K562 (cell line): ENCODE measurements around the gene IRF6. TPM values are rescaled to one million over a fixed set of nuclear protein-coding genes. Genes with fewer than 3 reads are reported as not detected.
A peak's percentile ranks its signal among the peaks of the same experiment; 100 is the strongest.

Source experiments
- CEBPG ChIP-seq, 3 experiments: fragments of 200-800 bp in 1 of 3; sonication (Bioruptor generic) in 1 of 3; sonication (generic) in 1 of 3; formaldehyde crosslinking in 1 of 3; IDR thresholded peaks in 2 of 3; conservative IDR thresholded peaks in 1 of 3; 2 replicates each; pipeline versions ENCODE4 v1.6.1 to v1.8.0; 2016 to 2022; ENCODE audit warnings: missing compliant biosample characterization in 2 of 3, missing genetic modification characterization in 2 of 3, mild to moderate bottlenecking in 1 of 3, missing genetic modification reagents in 1 of 3
- CTCFL ChIP-seq: IDR thresholded peaks from 2 replicates; pipeline ENCODE4 v1.6.1; 2011; ENCODE audit warnings: borderline replicate concordance, low read depth, mild to moderate bottlenecking, moderate library complexity, low read length; ENCODE audit not compliant: insufficient read depth, poor library complexity, severe bottlenecking
- ELF1 ChIP-seq: fragments of 200-800 bp; sonication (Bioruptor generic); IDR thresholded peaks from 2 replicates; pipeline ENCODE4 v1.6.1; 2016; ENCODE audit warnings: missing genetic modification characterization, missing compliant biosample characterization
- ETV1 ChIP-seq: fragments of 450-650 bp; conservative IDR thresholded peaks from 2 replicates; pipeline ENCODE4 v1.6.1; 2016; ENCODE audit warnings: missing genetic modification characterization, control low read depth, low read depth, missing compliant biosample characterization
- MAX ChIP-seq: sonication (generic); formaldehyde crosslinking; IDR thresholded peaks from 2 replicates; pipeline ENCODE4 v1.9.0; 2022; ENCODE audit warnings: mild to moderate bottlenecking, missing genetic modification reagents
- MCM2 ChIP-seq: fragments of 450-650 bp; IDR thresholded peaks from 2 replicates; pipeline ENCODE4 v1.6.1; 2017; ENCODE audit warnings: low read depth, mild to moderate bottlenecking
- MTF1 ChIP-seq: fragments of 250-450 bp; sonication (Bioruptor Pico); IDR thresholded peaks from 2 replicates; pipeline ENCODE4 v1.9.0; 2021; ENCODE audit warnings: moderate library complexity, mild to moderate bottlenecking, inconsistent platforms, borderline replicate concordance
- OTX1 ChIP-seq: fragments of 450-650 bp; formaldehyde crosslinking; IDR thresholded peaks from 2 replicates; pipeline ENCODE4 v1.4.0; 2022; ENCODE audit warnings: mild to moderate bottlenecking
- PCBP2 ChIP-seq: fragments of 200-400 bp; formaldehyde crosslinking; IDR thresholded peaks from 2 replicates; pipeline ENCODE4 v1.6.1; 2018; ENCODE audit warnings: low read length, low read depth, mild to moderate bottlenecking, moderate library complexity; ENCODE audit not compliant: poor library complexity, severe bottlenecking
- POLR2AphosphoS5 ChIP-seq: IDR thresholded peaks from 2 replicates; pipeline ENCODE4 v1.6.1; 2011; ENCODE audit warnings: mild to moderate bottlenecking, low read depth, low read length, moderate library complexity; ENCODE audit not compliant: control insufficient read depth, insufficient read depth
- RERE ChIP-seq: sonication (generic); formaldehyde crosslinking; IDR thresholded peaks from 2 replicates; pipeline ENCODE4 v1.8.0; 2023; ENCODE audit warnings: missing genetic modification reagents, mild to moderate bottlenecking, borderline replicate concordance
- SMARCC2 ChIP-seq: fragments of 450-650 bp; IDR thresholded peaks from 2 replicates; pipeline ENCODE4 v1.6.1; 2017; ENCODE audit warnings: antibody characterized with exemption, moderate library complexity, mild to moderate bottlenecking, low read depth
- SMARCE1 ChIP-seq: fragments of 450-650 bp; IDR thresholded peaks from 2 replicates; pipeline ENCODE4 v1.7.1; 2016; ENCODE audit warnings: mild to moderate bottlenecking
- SOX6 ChIP-seq: fragments of 450-650 bp; IDR thresholded peaks from 2 replicates; pipeline ENCODE4 v1.6.1; 2014; ENCODE audit warnings: mild to moderate bottlenecking
- STAT5A ChIP-seq: IDR thresholded peaks from 2 replicates; pipeline ENCODE4 v1.6.1; 2012; ENCODE audit warnings: low read length, inconsistent platforms, borderline replicate concordance
- ZBTB1 ChIP-seq: sonication (generic); formaldehyde crosslinking; IDR thresholded peaks from 2 replicates; pipeline ENCODE4 v1.8.1; 2023; ENCODE audit warnings: missing genetic modification reagents, low read depth, mild to moderate bottlenecking, borderline replicate concordance
- ZC3H11A ChIP-seq: IDR thresholded peaks from 2 replicates; pipeline ENCODE4 v1.6.1; 2012; ENCODE audit warnings: low read depth, low read length, improper control_type of control experiment
- ZNF165 ChIP-seq: fragments of 250-450 bp; sonication (Bioruptor Pico); IDR thresholded peaks from 2 replicates; pipeline ENCODE4 v1.4.0; 2020; ENCODE audit warnings: borderline replicate concordance
- ZNF311 ChIP-seq: fragments of 250-450 bp; sonication (Bioruptor Pico); IDR thresholded peaks from 2 replicates; pipeline ENCODE4 v1.4.0; 2020; ENCODE audit warnings: mild to moderate bottlenecking, moderate library complexity
- ZNF644 ChIP-seq: fragments of 200-800 bp; sonication (Bioruptor generic); IDR thresholded peaks from 2 replicates; pipeline ENCODE4 v1.6.1; 2016; ENCODE audit warnings: low read depth, missing genetic modification characterization, missing compliant biosample characterization
- ZNF830 ChIP-seq: fragments of 250-450 bp; sonication (Bioruptor Pico); IDR thresholded peaks from 2 replicates; pipeline ENCODE4 v1.5.0; 2021; ENCODE audit warnings: mild to moderate bottlenecking
- polyA plus RNA-seq, 8 experiments: library from polyadenylated mRNA; depleted of rRNA in 4 of 8; stranded (reverse) in 5 of 8; unstranded in 3 of 8; fragments of >200 nt; fragmentation: Nextera tagmentation in 2 of 8; fragmentation: Illumina TruSeq in 1 of 8; extraction: Ambion mirVana in 2 of 8; extraction: Trizol in 1 of 8; gene quantifications; 2 replicates each; pipeline versions ENCODE4 v1.2.1 to v1.2.3, GENCODE V29; 2011 to 2014; ENCODE audit warnings: inconsistent platforms in 1 of 8, missing spikeins in 1 of 8
- total RNA-seq, 7 experiments: library from RNA; depleted of rRNA in 6 of 7; stranded (reverse); fragments of >200 nt in 6 of 7; fragmentation: Illumina TruSeq in 2 of 7; extraction: Trizol in 2 of 7; gene quantifications; 2 replicates each; pipeline versions ENCODE4 v1.2.1 to v1.2.3, GENCODE V29; 2011 to 2021; ENCODE audit warnings: low replicate concordance in 1 of 7

The IRF6 gene
- total and polyA plus RNA-seq, 9 of the 15 experiments (the other 6 are each of a cell fraction or from before 2014, with no cell fraction given): 0.03 to 0.65 (median 0.17) TPM

GRCh38 chr1:209808059-209808581, 2.2 kb upstream of the IRF6 start (continued):
- TF ChIP-seq RERE (CRISPR knock-in tag) (no peak), ZNF644 (tag) (no peak), ZBTB1 (CRISPR knock-in tag) (no peak), CEBPG (CRISPR knock-in tag; IDR thresholded peaks at IDR 0.05) (no peak), CEBPG (tag; conservative IDR thresholded peaks at IDR 0.05 in 1 of 2, IDR thresholded peaks at IDR 0.05 in 1 of 2) (0 out of 4 replicates have a peak, but pooled peaks have one; percentile 17 to 26), MTF1 (no peak), POLR2AphosphoS5 (no peak; the same call in 1 of the 2 replicates), ZNF165 (CRISPR knock-in tag) (no peak), PCBP2 (no peak), MCM2 (no peak), MAX (CRISPR knock-in tag) (no peak), SMARCC2 (no peak), STAT5A (no peak; the same call in 1 of the 2 replicates), ZC3H11A (no peak), SMARCE1 (peak; percentile 68; the same call in 1 of the 2 replicates), OTX1 (CRISPR knock-in tag) (0 out of 2 replicates have a peak, but pooled peaks have one; percentile 28), ZNF311 (no peak), ZNF830 (CRISPR knock-in tag) (no peak), CTCFL (no peak), SOX6 (peak; percentile 78), ELF1 (tag) (no peak), ETV1 (no peak)
